Central memory CD4-positive, alpha-beta T cell (primary cell): ENCODE results near the gene KRTAP10-11.
"Not testable (repeated sequence)": the region's sequence is repeated elsewhere in the genome, so short reads cannot be mapped to it uniquely, and the experiment has no call there.

Experiments used
- DNase-seq: peaks from one replicate; pipeline ENCODE4 v3.0.0; 2022

Gene KRTAP10-11

DNA sequence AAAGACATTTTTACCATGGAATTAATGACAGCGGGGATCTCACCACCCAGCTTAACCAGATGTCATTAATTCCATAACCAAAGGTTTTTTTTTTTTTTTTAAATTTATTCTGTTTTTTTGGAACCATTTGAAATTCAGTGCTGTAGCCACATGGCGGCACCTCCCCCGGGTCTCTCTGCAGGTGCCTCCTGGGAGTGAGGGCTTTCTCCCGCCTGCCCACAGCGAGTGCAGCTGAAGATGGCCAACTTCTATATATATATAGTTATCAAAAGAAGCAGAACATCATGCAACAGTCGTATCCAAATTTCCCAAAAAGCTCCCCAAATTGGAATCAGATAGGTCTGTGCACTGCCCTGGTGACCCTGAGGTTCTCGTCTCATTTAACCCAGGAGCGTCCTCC lies 30.7 kb upstream of the KRTAP10-11 start:
- no peak for DNase-seq

DNA sequence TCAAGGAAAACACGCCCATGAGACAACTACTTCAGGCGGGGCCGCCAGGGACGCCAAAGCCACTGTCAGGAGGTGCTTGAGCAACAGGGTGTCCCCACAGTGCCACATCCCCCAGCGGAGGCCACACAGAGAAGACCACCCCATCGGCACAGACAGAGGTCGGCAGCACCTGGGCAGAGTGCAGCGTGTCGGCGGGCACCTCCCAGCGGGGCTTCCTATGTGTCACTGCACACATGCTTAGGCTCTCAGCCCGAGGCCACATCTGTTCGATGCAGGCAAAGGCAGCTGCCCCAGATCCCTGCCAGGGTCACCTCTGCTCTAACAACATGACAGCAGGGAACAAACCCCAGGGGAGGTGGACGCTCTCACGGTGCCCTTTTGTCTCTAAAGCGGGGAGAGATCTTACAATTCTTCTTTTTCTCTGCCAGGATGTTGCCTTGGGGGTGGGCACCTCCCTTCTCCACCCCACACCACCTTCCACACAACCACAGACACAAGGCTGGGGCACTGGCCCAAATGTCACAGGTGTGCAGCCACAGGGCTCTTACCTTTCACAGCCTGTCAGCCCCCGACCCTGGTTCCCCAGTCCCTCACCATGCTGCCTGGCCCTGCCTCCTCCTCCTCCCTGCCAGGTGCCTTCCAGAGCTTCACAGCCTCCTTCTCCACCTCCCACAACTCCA lies 30.2 kb upstream of the KRTAP10-11 start:
- no peak for DNase-seq

DNA sequence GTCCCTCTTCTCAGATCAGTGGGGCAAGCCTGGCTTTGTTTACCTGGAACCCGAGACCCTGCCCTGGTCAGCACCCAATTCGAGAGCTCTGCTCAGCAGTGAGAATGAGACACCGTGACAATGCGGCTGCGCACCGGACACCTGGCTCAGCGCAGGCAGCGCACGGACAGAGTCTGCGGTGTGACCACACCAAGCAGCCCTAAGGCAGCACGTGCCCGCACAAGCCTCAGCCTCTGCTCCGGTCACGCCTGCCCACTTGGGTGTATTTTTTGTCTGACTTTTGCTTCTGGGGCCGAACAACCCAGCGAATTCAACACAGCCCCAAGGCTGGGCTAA lies 29.7 kb upstream of the KRTAP10-11 start:
- DNase-seq: no peak

DNA sequence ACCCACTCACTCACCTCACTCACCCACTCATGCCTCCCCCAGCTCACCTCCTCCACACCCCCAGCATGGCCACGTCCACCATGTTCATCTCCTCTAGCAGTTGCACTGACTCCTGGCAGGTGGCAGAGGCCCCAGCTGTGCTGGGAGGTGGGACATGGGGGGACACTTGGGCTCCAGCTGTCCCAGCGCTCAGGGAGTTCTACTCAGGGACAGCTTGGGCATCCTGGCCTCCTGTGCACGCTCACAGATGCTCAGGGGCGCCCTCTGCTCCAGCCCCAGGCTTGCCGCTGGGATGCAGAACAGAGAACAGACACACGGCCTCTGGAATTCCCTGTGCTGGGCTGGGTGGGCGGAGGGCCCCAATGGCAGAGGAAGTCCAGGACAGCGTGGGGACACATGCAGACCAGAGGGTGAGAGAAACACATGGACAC lies 29.1 kb upstream of the KRTAP10-11 start:
- no peak for DNase-seq

DNA sequence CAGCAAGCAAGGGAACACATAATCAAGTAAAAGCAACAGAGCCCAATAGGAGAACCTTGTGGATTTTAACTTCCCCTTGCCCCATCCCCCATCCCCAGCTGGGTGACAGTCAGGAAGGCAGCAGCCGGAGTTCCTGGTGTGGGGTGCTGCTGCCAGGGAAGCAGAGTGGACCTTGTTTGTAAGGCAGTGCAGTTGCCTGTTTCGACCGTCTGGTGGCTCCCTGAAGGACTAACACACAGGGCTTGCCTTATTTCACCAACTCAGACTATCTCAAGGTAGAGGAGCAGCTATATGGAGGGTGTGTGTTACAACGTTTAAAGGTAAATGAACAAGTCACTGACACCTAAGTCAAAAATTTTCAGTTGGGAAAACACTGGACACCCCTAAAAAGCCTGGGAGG lies 27.7 kb upstream of the KRTAP10-11 start:
- no peak for DNase-seq

DNA sequence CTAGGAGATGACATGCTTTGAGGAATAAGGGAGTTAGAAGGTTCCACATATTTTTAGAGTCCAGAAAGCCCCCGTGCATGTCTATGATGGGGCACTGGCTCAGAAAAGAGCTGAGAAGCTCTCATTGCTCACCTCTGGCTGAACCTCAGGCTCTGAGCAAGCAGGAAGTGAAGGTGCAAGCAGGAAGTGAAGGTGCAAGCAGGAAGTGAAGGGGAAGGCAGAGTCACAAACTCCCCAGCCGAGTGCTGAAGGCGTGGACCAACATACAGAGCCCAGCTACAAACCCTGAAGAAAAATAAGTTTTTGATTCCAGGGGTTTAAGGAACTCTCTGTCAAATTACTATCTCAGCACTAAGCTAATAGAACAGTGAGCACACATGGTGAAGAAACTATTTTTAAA lies 27.3 kb upstream of the KRTAP10-11 start:
- DNase-seq: peak; percentile 73

DNA sequence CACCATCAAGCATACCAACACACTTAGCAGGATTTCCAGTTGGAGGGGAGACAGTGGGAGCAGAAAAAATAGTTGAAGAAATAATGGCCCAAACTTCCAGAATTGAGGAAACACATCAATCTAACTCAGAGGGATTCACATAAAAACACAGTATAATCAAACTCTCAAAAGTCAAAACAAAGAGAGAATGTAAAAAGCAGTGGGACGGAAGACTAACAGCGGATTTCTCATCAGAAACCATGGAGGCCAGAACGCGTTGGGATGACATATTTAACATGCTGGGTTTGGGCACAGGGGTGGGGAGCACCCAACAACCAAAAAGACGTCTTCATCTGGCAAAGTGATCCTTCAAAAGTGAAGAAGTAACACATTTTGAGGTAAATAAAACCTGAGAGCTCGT lies 26.3 kb upstream of the KRTAP10-11 start:
- no peak for DNase-seq

DNA sequence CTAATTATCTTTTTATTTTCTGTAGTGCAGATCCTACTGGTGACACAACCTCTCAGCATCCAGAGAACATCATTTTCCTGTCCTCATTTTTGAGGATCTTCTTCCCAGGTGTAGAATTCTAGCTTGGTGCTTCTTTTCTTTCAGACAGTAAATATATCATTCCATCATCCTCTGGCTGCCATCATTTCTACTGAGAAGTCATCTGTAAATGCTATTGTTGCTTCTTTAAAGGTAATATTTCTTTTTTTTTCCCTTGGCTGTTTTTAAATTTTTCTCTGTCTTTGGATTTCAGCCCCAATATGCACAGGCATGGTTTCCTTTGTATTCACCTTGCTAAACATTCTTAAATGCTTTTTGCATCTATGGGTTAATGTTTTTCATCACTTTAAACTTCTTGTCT lies 22.6 kb upstream of the KRTAP10-11 start:
- DNase-seq: no peak

DNA sequence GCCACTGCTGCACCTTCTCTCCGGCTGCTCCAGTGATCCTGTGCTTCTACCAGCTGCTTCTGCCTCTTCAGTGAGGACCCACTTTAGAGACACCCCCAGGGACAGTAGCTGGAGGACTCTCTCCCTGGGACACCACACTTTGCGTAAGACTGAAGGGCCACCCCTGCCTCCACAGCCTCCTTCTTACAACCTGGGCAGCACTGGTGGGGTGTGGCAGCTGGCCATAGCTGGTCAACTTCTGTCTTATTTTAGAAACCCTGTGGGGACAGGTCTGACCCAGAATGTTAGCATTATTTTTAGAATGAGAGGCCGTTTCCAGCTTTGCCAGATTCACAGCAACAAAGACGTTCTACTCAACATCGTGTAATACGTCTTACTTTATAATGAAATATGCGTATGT lies 20.5 kb upstream of the KRTAP10-11 start:
- DNase-seq: no peak

DNA sequence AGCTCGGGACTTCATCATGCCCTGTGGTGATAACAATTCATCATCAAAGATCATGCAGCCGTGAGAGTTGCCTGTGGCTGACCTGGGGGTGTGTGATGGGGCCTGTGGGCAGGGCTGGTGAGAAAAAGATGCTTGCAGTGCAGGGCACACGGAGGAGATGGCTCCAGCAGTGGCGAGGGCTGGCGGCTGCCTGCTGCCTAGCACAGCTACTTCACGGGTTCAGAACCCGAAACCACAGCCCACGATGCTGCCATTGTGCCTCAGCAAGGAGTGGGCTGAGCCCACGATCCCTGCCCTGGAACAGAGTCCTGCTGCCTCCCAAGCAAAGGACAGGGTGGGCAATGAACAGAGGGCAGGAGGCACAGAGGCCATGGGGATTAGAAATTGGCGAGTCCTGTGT lies 20.0 kb upstream of the KRTAP10-11 start:
- DNase-seq: no peak

DNA sequence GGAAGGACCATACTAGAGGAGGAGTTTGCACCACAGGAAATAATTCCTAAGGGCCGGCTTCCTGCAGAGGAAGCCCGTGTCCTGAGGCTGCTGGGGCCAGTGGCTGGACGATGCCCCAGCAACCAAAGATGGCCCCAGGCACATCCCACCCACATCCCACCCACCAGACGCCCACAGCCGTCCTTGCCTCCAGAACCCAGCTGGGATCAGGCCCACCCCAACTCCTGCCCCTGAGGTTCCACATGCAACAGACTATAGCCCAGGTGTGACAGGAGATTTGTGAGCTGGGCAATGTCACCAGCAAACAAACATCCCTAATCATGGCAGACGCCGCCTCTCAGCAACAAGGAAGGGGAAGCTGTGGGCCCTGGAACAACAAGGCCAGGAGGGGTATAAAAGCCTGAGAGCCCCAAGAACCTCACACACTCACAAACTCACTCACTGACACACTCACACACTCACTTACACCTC lies 19.5 kb upstream of the KRTAP10-11 start, which contains the start of gene KRTAP10-9:
Gene KRTAP10-9, plus strand, starts transcription at position 421 of the 471 bp plus-strand sequence. CDS start 79 bp downstream, outside the sequence.
- no peak for DNase-seq

DNA sequence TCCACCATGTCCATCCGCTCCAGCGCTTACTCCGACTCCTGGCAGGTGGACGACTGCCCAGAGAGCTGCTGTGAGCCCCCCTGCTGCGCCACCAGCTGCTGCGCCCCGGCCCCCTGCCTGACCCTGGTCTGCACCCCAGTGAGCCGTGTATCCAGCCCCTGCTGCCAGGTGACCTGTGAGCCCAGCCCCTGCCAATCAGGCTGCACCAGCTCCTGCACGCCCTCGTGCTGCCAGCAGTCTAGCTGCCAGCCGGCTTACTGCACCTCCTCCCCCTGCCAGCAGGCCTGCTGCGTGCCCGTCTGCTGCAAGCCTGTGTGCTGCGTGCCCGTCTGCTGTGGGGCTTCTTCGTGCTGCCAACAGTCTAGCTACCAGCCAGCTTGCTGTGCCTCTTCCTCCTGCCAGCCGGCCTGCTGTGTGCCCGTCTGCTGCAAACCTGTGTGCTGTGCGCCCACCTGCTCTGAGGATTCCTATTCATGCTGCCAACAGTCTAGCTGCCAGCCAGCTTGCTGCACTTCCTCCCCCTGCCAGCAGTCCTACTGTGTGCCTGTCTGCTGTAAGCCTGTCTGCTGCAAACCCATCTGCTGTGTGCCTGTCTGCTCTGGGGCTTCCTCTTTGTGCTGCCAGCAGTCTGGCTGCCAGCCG lies 18.9 kb upstream of the KRTAP10-11 start:
- DNase-seq: not testable (repeated sequence)

DNA sequence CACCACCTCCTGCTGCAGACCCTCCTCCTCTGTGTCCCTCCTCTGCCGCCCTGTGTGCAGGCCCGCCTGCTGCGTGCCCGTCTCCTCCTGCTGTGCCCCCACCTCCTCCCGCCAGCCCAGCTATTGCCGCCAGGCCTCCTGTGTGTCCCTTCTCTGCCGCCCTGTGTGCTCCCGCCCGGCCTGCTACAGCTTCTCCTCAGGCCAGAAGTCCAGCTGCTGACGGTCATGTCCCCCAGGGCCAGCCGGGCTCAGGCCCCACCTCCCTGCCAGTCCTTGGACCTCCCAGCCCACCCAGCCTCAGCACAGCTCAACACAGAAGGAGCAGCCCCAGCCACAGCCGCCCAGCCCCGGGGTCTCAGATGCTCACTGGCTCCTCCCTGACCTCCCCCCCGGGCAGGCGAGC lies 18.4 kb upstream of the KRTAP10-11 start:
- not testable (repeated sequence) for DNase-seq

DNA sequence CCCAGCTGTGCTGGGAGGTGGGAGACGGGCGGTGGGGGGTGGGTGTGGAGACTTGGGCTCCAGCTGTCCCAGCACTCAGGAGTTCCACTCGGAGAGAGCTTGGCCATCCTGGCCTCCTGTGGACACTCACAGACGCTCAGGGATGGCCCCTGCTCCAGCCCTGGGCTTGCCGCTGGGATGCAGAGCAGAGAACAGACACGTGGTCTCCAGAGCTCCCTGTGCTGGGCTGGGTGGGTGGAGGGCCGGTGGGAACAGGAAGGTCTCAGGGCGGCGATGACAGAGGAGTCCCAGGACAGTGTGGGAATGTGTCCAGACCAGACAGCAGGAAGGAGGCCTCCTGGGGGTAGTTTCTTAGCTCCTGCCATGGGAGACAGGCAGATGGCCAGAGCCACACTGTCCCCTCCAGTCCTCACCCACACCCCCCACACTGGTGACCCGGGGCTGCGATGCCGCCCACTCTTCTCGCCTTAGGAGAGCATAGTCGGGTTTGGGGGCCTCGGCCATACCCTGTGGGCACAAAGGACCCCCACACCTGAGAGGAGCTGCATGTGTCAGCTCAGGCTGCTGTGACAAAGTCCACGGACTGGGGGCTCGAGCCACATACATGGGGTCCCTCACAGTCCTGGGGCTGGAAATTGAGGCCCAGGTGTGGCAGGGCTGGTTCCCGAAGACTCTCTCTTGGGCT lies 17.4 kb upstream of the KRTAP10-11 start:
- DNase-seq: no peak

DNA sequence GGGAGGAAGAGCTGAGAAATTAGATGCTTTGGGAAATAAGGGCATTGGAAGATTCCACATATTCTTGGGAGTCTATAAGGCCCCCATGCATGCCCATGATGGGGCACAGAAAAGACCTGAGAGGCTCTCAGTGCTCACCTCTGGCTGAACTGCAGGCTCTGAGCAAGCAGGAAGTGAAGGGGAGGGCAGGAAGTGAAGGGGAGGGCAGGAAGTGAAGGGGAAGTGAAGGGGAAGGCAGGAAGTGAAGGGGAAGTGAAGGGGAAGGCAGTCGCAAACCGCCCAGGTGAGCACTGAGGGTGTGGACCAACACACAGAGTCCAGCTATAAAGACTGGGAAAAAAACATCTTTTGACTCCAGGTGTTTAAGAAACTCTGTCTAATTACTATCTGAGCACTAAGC lies 15.8 kb upstream of the KRTAP10-11 start:
- no peak for DNase-seq

DNA sequence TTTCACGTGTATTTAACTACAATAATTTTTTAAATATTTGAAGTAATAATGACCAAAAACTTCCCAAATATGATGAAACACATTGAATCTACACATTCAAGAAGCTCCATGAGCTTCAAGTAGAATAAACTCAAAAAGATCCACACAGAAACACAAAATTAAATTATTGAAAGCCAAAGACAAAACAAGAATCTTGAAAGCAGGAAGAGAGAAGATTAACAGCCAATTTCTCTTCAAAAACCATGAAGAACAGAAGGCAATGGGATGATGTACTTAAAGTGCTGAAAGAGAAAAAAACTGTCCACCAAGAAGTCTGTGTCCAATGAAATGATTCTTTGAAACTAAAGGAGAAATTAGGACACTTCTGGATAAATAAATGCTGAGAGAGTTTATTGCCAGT lies 14.1 kb upstream of the KRTAP10-11 start:
- no peak for DNase-seq

DNA sequence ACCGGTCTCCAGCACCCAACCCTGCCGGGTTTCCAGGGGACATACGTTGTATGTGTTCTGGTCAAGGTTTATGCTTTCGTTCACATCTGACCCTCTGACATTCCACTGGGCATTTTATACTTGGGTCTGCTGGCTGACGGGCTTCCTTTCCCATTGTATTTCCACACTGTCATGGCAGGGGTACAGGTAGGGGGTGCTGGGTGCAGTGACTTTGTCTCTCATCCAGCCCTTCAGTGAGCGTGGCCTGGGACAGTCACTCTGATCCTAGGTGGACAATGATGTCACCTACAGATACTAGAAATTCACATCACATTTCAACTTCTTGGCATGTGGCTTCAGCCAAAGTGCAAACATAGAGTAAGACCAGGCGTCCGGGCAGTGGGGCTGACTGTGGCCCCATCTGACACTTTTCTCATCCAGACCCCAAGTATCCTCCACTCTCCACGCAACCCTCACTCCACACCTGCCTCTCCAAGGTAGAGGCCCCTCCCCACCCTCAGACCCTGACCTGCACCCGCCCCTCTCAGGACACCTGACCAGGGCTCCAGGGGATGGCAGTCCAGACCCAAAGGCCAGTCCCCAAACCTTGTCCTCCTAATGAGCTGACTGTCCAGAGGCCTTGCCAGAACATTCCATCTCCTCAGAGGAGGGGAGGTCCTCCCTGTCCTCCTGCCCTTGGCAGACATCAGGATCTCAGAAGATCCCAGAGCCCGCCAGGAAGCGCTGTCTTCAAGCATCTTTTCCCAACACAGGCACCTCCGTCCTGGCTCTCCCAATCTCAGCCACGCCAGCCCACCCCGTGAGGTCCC lies 9.8 kb upstream of the KRTAP10-11 start:
- DNase-seq: no peak

DNA sequence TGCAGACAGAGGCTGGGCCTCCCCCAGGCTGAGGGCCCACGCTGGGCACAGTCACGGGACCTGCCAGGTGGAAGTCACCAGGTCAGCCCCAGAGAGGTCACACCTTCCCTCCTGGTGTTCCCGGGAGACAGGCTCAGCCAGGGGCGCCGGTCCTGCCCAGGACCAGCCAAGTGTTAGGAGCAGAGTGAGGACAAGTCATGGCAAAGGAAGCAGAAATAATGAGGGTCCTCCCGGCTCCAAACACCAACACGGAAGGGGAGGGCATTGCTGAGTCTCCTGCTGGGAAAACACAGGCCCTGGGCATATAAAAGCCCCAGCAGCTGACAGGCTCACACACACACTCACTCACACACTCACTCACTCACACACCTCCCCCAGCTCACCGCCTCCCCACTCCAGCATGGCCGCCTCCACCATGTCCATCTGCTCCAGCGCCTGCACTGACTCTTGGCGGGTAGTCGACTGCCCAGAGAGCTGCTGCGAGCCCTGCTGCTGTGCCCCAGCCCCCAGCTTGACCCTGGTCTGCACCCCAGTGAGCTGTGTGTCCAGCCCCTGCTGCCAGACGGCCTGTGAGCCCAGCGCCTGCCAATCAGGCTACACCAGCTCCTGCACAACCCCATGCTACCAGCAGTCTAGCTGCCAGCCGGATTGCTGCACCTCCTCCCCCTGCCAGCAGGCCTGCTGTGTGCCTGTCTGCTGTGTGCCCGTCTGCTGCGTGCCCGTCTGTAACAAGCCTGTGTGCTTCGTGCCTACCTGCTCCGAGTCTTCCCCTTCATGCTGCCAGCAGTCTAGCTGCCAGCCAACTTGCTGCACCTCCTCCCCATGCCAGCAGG lies 9.0 kb upstream of the KRTAP10-11 start, which contains the start of gene KRTAP10-10:
Gene KRTAP10-10, plus strand, starts transcription at position 339 of the 833 bp plus-strand sequence. Its CDS starts 62 bp downstream, at position 401.
- DNase-seq: no peak

DNA sequence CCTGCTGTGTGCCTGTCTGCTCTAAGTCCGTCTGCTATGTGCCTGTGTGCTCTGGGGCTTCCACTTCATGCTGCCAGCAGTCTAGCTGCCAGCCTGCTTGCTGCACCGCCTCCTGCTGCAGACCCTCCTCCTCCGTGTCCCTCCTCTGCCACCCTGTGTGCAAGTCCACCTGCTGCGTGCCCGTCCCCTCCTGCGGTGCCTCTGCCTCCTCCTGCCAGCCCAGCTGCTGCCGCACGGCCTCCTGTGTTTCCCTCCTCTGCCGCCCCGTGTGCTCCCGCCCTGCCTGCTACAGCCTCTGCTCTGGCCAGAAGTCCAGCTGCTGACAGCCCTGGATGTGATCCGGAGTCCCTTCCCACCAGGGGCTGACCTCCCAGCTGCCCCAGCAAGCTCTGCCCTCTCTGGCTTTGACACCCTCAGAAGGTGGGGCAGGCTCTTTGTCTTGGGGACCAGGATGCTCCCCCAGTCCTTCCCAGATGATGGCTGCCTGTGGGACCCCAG lies 8.3 kb upstream of the KRTAP10-11 start:
- DNase-seq: not testable (repeated sequence)

DNA sequence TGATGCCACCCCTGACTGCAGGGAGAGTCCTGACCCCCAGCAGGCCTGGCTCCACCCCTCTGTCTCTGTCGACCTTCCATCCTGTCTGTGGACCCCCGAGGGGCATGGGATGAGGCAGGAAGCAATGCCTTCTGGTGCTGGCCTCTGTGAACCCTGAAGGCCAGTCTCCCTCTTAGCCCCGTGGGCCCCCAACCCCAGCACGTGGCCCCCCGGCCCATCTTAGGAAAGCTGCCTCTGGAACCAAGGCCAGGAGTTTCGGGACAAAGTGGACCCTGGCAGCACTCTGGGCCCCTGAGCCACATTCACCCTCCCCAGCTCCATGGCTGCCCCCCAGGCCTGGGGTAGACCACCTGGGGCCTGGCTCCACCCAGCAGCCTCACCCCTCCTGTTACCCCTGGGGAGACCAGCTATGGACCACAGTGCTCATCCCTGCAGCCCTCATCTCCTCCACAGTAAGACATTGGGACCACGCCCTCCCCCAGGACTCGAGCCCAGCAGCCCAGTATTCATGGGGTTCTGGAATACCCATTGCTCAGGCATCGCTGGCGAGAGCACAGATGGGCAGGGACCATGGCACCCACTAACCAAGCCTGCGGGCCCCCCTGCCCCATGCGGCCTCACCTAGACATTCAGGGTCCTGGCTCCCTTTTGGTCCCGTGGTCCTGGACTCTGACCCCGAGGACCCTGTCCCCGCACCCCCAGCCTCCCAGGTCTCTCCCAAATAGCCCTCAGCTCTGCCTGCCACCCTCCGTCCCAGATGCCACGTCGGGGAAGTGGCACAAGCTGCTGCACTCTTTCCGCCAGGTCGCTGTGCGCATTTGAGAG lies 7.5 kb upstream of the KRTAP10-11 start:
- DNase-seq: not testable (repeated sequence)

DNA sequence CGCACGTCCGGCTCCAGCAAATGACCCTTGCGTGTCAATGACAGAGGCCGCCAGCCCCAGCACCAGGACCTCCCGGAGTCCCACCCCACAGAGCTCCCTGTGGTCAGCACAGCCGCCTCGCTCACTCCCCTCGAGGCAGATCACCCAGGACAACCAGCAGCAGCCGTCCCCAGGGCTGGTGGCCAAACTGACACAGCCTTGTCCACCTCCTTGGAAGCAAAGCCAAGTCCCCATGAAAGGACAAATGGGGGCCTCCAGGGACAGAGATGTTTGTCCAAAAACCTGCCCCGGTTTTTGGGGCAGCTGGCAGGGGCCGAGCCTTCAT lies 6.9 kb upstream of the KRTAP10-11 start:
- DNase-seq: no peak
